Left ventricle myocardium inferior (tissue), 1 donor: ENCODE results near the gene CORO2A. TPM values are rescaled to one million over a fixed set of nuclear protein-coding genes. Genes with fewer than 3 reads are reported as not detected.

Source experiments
- DNase-seq: peaks from one replicate; pipeline ENCODE4 v3.0.0-alpha.2; 2020
- H3K27ac ChIP-seq: fragments of 200-600 bp; replicated peaks from 2 replicates; pipeline ENCODE4 v1.8.0; 2021
- H3K27me3 ChIP-seq: fragments of 200-600 bp; 2 replicates; pipeline ENCODE4 v1.8.0; 2021; ENCODE audit warnings: low read depth
- H3K36me3 ChIP-seq: fragments of 200-600 bp; 2 replicates; pipeline ENCODE4 v1.8.0; 2021
- H3K4me1 ChIP-seq: fragments of 200-600 bp; 2 replicates; pipeline ENCODE4 v1.8.0; 2021
- H3K4me3 ChIP-seq: fragments of 200-600 bp; 2 replicates; pipeline ENCODE4 v1.8.0; 2021; ENCODE audit warnings: mild to moderate bottlenecking, moderate library complexity
- H3K9me3 ChIP-seq: fragments of 200-600 bp; replicated peaks from 2 replicates; pipeline ENCODE4 v1.8.0; 2021
- intact Hi-C: fragments of 100-400 bp; cut with micrococcal nuclease; formaldehyde crosslinking; loops from one replicate; pipeline ENCODE4 v1.11.0; 2022
- total RNA-seq: library from RNA; stranded (reverse); fragmentation: NEBNext Ultra II Directional; extraction: Animal tissue kit (Norgen Biotek cat#: 25700); gene quantifications from one replicate; pipeline ENCODE4 v1.2.1, GENCODE V29; 2021
- TF ChIP-seq, protein P1 (sequence below): fragments of 200-600 bp; IDR thresholded peaks from 2 replicates; pipeline ENCODE4 v1.8.0; 2021; ENCODE audit warnings: antibody characterized with exemption, mild to moderate bottlenecking, borderline replicate concordance
- donor health status: DM: no; HTN: yes; CAD: no; lungs with severe emphysema.

Gene CORO2A
- total RNA-seq, 1 donor from 2014 or later, result 0.14 TPM

- TF ChIP-seq, protein P1, sequence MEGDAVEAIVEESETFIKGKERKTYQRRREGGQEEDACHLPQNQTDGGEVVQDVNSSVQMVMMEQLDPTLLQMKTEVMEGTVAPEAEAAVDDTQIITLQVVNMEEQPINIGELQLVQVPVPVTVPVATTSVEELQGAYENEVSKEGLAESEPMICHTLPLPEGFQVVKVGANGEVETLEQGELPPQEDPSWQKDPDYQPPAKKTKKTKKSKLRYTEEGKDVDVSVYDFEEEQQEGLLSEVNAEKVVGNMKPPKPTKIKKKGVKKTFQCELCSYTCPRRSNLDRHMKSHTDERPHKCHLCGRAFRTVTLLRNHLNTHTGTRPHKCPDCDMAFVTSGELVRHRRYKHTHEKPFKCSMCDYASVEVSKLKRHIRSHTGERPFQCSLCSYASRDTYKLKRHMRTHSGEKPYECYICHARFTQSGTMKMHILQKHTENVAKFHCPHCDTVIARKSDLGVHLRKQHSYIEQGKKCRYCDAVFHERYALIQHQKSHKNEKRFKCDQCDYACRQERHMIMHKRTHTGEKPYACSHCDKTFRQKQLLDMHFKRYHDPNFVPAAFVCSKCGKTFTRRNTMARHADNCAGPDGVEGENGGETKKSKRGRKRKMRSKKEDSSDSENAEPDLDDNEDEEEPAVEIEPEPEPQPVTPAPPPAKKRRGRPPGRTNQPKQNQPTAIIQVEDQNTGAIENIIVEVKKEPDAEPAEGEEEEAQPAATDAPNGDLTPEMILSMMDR, result no peak
- Histone ChIP-seq H3K4me3 (no peak overlapping the region), H3K27ac (no peak overlapping the region), H3K9me3 (no peaks in the 10 kb centered on the region), H3K4me1 (no peaks in the 10 kb centered on the region), H3K36me3 (peaks cover 68% of the 10 kb centered on the region), H3K27me3 (no peaks in the 10 kb centered on the region)
- DNase-seq, result no peak
- intact Hi-C loops, result no loop called here
Observed at GRCh38 chr9:98230304-98230703, 37.9 kb upstream of the CORO2A start.

GRCh38 chr9:98229620-98230019 is 37.2 kb upstream of the CORO2A start:
- H3K4me1 ChIP-seq, result no peaks in the 10 kb centered on the region
- TF ChIP-seq, protein P1, result no peak
- H3K27me3 ChIP-seq, result no peaks in the 10 kb centered on the region
- H3K4me3 ChIP-seq, result no peak overlapping the region
- intact Hi-C loops, result no loop called here
- no peak overlapping the region for H3K27ac ChIP-seq
- DNase-seq, result no peak
- H3K9me3 ChIP-seq, result no peaks in the 10 kb centered on the region
- H3K36me3 ChIP-seq, result peaks cover 64% of the 10 kb centered on the region

DNA sequence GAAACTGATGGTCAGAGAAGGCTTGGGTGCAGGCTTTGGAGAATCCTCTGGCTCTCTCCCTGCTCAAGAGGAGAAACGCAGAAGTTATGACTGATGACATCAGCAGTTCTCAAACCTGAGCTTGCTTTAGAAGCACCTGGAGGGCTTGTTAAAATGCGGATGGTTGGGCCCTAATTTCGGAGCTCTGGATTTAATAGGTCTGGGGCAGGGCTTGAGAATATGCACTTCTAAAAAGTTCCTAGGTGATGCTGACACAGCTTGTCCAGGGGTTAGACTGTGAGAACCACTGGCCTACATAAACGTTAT is 36.6 kb upstream of the CORO2A start:
- DNase-seq, result no peak
- Histone ChIP-seq H3K36me3 (peaks cover 64% of the 10 kb centered on the region), H3K4me1 (no peaks in the 10 kb centered on the region), H3K27ac (no peak overlapping the region), H3K4me3 (no peak overlapping the region), H3K9me3 (no peaks in the 10 kb centered on the region), H3K27me3 (no peaks in the 10 kb centered on the region)
- TF ChIP-seq, protein P1, result no peak
- intact Hi-C loops, result no loop called here

DNA sequence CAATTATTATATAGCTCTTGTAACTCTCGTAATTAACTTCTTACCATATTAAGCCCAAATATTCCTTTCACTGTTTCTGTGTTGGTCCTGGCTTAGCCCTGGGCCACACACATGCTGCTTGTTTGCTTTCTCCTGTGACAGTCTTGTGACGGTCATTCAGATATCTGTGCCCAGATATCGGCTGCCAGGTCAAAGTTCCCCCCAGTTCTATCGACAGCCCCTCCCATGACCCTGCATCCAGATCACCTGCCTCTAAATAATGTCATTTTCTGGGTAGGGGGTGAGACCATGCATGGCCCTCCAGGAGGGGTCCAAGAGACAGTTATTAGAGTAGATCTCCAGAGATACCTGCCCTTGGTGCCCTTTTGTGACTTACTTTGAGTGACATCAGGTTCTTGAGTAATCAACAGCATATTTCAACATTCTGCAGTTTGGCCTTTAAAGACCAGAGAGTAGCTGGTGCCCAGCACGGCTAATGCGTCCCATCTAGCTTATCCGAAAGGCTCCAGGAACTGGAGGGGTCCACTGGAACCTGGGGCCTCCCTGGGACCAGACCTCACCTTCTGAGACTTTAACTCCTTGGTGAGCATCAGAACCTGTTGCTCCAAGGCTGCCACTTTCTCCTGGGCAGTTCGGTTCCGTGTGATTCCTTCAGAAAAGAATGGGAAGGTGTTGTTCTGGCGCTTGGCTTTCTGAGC is 36.1 kb upstream of the CORO2A start:
- intact Hi-C loops, result no loop called here
- H3K4me3 ChIP-seq, result no peak overlapping the region
- peaks cover 2% of the 10 kb centered on the region for H3K4me1 ChIP-seq
- H3K36me3 ChIP-seq, result peaks cover 63% of the 10 kb centered on the region
- TF ChIP-seq, protein P1, result no peak
- DNase-seq, result no peak
- no peak overlapping the region for H3K27ac ChIP-seq
- no peaks in the 10 kb centered on the region for H3K27me3 ChIP-seq
- no peaks in the 10 kb centered on the region for H3K9me3 ChIP-seq

DNA sequence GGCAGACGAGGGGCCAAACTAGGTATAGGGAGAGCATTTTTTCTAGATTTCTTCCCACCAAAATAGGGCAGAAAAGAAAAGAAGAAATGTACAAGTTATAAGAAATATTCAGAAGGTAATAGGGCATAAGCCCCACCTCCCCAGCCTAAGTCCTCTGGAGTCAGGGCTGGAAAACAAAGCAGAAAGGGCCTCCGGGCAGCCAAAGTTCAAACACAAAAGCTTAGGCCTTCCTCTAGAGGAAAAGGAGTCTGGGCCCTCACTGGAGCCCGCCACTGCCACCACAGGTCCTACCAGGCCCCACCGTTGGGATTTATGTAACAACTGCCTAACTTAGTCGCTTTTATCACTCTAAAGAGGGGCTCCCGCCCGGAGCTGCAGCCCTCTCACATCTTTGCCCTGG is 35.4 kb upstream of the CORO2A start:
- intact Hi-C loops, result no loop called here
- Histone ChIP-seq H3K4me1 (peaks cover 8% of the 10 kb centered on the region), H3K4me3 (no peak overlapping the region), H3K27ac (no peak overlapping the region), H3K9me3 (no peaks in the 10 kb centered on the region), H3K27me3 (no peaks in the 10 kb centered on the region), H3K36me3 (peaks cover 56% of the 10 kb centered on the region)
- TF ChIP-seq, protein P1, result no peak
- DNase-seq, result no peak

- Histone ChIP-seq H3K27me3 (no peaks in the 10 kb centered on the region), H3K4me3 (no peak overlapping the region), H3K27ac (no peak overlapping the region), H3K9me3 (no peaks in the 10 kb centered on the region), H3K4me1 (peaks cover 15% of the 10 kb centered on the region), H3K36me3 (peaks cover 48% of the 10 kb centered on the region)
- TF ChIP-seq, protein P1, result no peak
- intact Hi-C loops, result no loop called here
- no peak for DNase-seq
Observed at GRCh38 chr9:98226957-98227356, 34.5 kb upstream of the CORO2A start.
